Measurements from ENCODE around the gene VCL.

DNA sequence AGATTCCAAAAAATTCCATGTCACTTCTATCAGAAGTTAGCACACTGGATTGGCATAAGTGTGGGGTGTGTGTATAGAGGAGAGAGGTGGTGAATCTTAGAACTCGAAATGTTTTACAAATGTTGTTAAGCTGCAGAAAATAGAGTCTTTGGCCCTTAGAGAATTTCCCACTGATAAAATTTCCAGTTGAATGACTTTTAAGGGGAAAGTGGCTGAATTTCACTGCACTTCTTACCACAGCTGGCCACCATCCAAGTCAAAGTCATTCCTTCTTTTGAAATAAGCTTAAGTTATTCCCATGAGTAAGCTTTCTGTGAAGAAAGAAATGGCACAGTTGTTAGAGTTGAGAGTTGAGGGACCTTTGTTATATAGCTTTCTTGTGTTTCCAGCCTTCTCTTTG lies 13.9 kb downstream of the VCL start:
- TF ChIP-seq, protein P1, sequence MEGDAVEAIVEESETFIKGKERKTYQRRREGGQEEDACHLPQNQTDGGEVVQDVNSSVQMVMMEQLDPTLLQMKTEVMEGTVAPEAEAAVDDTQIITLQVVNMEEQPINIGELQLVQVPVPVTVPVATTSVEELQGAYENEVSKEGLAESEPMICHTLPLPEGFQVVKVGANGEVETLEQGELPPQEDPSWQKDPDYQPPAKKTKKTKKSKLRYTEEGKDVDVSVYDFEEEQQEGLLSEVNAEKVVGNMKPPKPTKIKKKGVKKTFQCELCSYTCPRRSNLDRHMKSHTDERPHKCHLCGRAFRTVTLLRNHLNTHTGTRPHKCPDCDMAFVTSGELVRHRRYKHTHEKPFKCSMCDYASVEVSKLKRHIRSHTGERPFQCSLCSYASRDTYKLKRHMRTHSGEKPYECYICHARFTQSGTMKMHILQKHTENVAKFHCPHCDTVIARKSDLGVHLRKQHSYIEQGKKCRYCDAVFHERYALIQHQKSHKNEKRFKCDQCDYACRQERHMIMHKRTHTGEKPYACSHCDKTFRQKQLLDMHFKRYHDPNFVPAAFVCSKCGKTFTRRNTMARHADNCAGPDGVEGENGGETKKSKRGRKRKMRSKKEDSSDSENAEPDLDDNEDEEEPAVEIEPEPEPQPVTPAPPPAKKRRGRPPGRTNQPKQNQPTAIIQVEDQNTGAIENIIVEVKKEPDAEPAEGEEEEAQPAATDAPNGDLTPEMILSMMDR (IDR thresholded peaks at IDR 0.05), result no peak
- TF ChIP-seq POLR2A (IDR thresholded peaks at IDR 0.05), result no peak
